Osteoblast (primary cell): ENCODE data around the gene RAB13. TPM values are rescaled to one million over a fixed set of nuclear protein-coding genes. Genes with fewer than 3 reads are reported as not detected.
"Not testable (repeated sequence)": the region's sequence is repeated elsewhere in the genome, so short reads cannot be mapped to it uniquely, and the experiment has no call there.

Source experiments
- DNase-seq: peaks from one replicate; pipeline ENCODE4 v3.0.0; 2011; ENCODE audit warnings: low spot score, mixed read lengths; ENCODE audit not compliant: insufficient read length; ENCODE audit errors: missing footprints
- H2AFZ ChIP-seq: 2 replicates; pipeline ENCODE4 v1.6.0; 2011; ENCODE audit warnings: mild to moderate bottlenecking, low read length
- H3K27ac ChIP-seq: 2 replicates; pipeline ENCODE4 v1.5.1; 2011; ENCODE audit warnings: mild to moderate bottlenecking, low read depth, low read length, moderate library complexity
- H3K27me3 ChIP-seq: 2 replicates; pipeline ENCODE4 v1.6.0; 2012; ENCODE audit warnings: mild to moderate bottlenecking, control low read depth, inconsistent platforms, low read length, moderate library complexity; ENCODE audit not compliant: insufficient read depth
- H3K36me3 ChIP-seq: 2 replicates; pipeline ENCODE4 v1.5.1; 2011; ENCODE audit warnings: mild to moderate bottlenecking, low read length, control low read depth, moderate library complexity; ENCODE audit not compliant: insufficient read depth
- H3K4me1 ChIP-seq: 2 replicates; pipeline ENCODE4 v1.5.1; 2011; ENCODE audit warnings: mild to moderate bottlenecking, low read length, control low read depth, moderate library complexity; ENCODE audit not compliant: insufficient read depth
- H3K4me2 ChIP-seq: 2 replicates; pipeline ENCODE4 v1.6.0; 2011; ENCODE audit warnings: mild to moderate bottlenecking, low read length; ENCODE audit not compliant: insufficient read depth
- H3K4me3 ChIP-seq: fragments of 200-600 bp; sonication (generic); 3 replicates; pipeline ENCODE4 v1.5.1; 2012; ENCODE audit warnings: mild to moderate bottlenecking, low read length, inconsistent platforms; ENCODE audit not compliant: insufficient read depth
- H3K79me2 ChIP-seq: 2 replicates; pipeline ENCODE4 v1.6.0; 2012; ENCODE audit warnings: mild to moderate bottlenecking, low read length, control low read depth, inconsistent platforms; ENCODE audit not compliant: insufficient read depth
- H3K9me3 ChIP-seq: 2 replicates; pipeline ENCODE4 v1.5.1; 2011; ENCODE audit warnings: low read depth, low read length, control low read depth
- H4K20me1 ChIP-seq: 2 replicates; pipeline ENCODE4 v1.6.0; 2012; ENCODE audit warnings: mild to moderate bottlenecking, low read length, control low read depth; ENCODE audit not compliant: insufficient read depth
- CTCF ChIP-seq: IDR thresholded peaks from 2 replicates; pipeline ENCODE4 v1.5.1; 2011; ENCODE audit warnings: mild to moderate bottlenecking, low read depth, low read length, moderate library complexity; ENCODE audit errors: extremely low read depth
- total RNA-seq: library from RNA; depleted of rRNA; stranded (reverse); fragments of >200 nt; gene quantifications from 2 replicates; pipeline ENCODE4 v1.2.3, GENCODE V29; 2012

The RAB13 gene
- total RNA-seq, 1 donor: 72.0 TPM

DNA sequence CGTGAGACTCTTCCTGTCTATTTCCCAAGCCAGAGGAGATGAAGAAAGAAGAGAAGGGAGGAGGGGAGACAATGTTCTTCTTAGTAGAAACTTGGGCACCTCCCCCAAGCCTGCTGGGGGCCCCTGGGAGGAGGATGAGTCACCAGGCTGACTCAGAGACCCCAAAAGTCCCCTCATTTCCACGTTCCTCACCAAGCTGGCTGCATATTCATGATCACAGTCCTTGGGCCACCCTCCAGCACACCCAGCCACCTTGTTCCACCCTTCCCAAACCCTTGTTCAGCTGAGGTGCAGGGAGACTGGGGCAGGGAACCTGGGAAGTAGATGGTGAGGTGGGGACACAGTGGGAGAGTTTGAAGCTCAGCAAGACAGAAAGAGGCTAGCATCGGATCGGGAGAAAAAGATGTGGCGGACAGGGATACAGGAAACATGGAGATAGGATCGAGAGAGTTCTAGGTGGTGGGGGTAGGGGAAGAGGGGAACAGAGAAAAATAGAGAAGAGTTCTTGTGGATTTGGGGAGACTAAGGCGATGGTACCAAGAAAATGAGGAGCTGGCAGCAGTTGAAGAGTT lies 712 bp downstream of the RAB13 start:
- peak; percentile 89 for DNase-seq
- Histone ChIP-seq H3K9me3 (no peaks in the 10 kb centered on the region), H4K20me1 (peaks cover 9% of the 10 kb centered on the region), H3K27me3 (no peaks in the 10 kb centered on the region), H2AFZ (peak overlapping the region; percentile 81), H3K4me1 (peaks cover 22% of the 10 kb centered on the region), H3K4me3 (peak overlapping the region; percentile 90), H3K36me3 (peaks cover 34% of the 10 kb centered on the region), H3K27ac (peak overlapping the region; percentile 82), H3K79me2 (peaks cover 28% of the 10 kb centered on the region), H3K4me2 (peak overlapping the region; percentile 99)
- no peak for TF ChIP-seq CTCF

GRCh38 chr1:153984123-153984894 lies 1.8 kb downstream of the RAB13 start:
- no peak for TF ChIP-seq CTCF
- no peak overlapping the region for H2AFZ ChIP-seq
- DNase-seq: no peak
- H4K20me1 ChIP-seq: peaks cover 9% of the 10 kb centered on the region
- peak overlapping the region; percentile 99 for H3K4me2 ChIP-seq
- peaks cover 41% of the 10 kb centered on the region for H3K36me3 ChIP-seq
- no peaks in the 10 kb centered on the region for H3K9me3 ChIP-seq
- H3K79me2 ChIP-seq: peaks cover 28% of the 10 kb centered on the region
- peaks cover 22% of the 10 kb centered on the region for H3K4me1 ChIP-seq
- no peak overlapping the region for H3K27ac ChIP-seq
- H3K4me3 ChIP-seq: peak overlapping the region; percentile 90
- H3K27me3 ChIP-seq: no peaks in the 10 kb centered on the region

DNA sequence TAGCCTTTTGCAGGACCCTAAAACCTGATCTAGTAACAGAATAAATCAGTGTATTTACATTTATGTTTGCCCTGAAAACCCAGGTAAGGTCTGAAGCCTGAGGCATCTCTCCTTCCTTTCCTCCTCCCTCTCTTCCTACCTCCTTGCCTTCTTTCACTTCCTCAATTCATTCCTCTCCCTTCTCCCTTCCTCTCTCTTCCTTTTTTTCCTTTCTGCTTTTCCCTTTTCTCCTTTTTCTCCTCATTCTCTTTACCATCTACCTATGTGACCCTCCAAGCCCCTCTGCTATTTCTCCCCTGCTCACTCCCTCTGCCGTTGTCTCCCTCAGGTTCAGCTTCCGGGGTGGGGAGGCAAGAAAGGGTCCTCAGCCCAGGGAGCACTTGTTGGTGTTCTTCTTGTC lies 4.4 kb downstream of the RAB13 start:
- not testable (repeated sequence) for H3K9me3 ChIP-seq, H2AFZ ChIP-seq, DNase-seq, H3K4me2 ChIP-seq, H4K20me1 ChIP-seq, H3K27me3 ChIP-seq, H3K4me3 ChIP-seq, H3K27ac ChIP-seq
- Histone ChIP-seq H3K79me2 (peaks cover 42% of the 10 kb centered on the region), H3K36me3 (peaks cover 49% of the 10 kb centered on the region), H3K4me1 (peaks cover 32% of the 10 kb centered on the region)

DNA sequence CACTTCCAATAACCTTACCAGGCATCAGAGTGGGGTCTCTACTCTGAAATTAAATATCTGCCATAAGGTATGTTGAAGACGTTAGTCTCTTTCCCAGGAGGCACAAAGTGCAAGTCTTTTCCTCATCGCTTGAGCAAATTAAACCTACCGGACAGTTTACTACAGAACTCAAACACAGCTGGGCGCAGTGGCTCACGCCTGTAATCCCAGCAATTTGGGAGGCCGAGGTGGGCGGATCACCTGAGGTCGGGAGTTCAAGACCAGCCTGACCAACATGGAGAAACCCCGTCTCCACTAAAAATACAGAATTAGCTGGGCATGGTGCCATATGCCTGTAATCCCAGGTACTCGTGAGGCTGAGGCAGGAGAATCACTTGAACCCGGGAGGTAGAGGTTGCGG lies 7.0 kb downstream of the RAB13 start:
- not testable (repeated sequence) for H3K27me3 ChIP-seq, H3K4me3 ChIP-seq, H3K9me3 ChIP-seq, H3K27ac ChIP-seq, H4K20me1 ChIP-seq, H3K4me2 ChIP-seq, DNase-seq, H2AFZ ChIP-seq
- peaks cover 25% of the 10 kb centered on the region for H3K4me1 ChIP-seq
- H3K79me2 ChIP-seq: peaks cover 34% of the 10 kb centered on the region
- H3K36me3 ChIP-seq: peaks cover 59% of the 10 kb centered on the region
